GM12878 (cell line): Measurements from ENCODE around the gene SUGCT. TPM values are rescaled to one million over a fixed set of nuclear protein-coding genes. Genes with fewer than 3 reads are reported as not detected.
A peak's percentile ranks its signal among the peaks of the same experiment; 100 is the strongest.

ENCODE experiments used
- ATAC-seq: fragments of 200-7000 bp; cut with Tn5 transposase; 3 replicates; pipeline ENCODE4 v1.9.1; 2020; ENCODE audit warnings: mild to moderate bottlenecking, moderate library complexity
- BruUV-seq: library from RNA; stranded (reverse); fragments of 400-500 nt; replicated peaks from 2 replicates; lab custom pipeline; 2021; lab: Mats Ljungman, UMichigan
- CTCF ChIA-PET: fragments of 300-600 bp; sonication (Branson Sonifier 250); formaldehyde crosslinking; extraction: SDS; loops from one replicate; lab custom pipeline; 2021; ENCODE audit warnings: inconsistent platforms; lab: Yijun Ruan, JAX
- POLR2A ChIA-PET: fragments of 350-600 bp; formaldehyde crosslinking; extraction: SDS; loops from one replicate; lab custom pipeline; 2021; ENCODE audit warnings: inconsistent platforms; lab: Charles Lee
- RAD21 ChIA-PET: fragments of 300-600 bp; sonication (Branson Sonifier 250); formaldehyde crosslinking; loops from one replicate; lab custom pipeline; 2023; ENCODE audit warnings: antibody characterized with exemption; ENCODE audit not compliant: unreplicated experiment; lab: Charles Lee
- SMC1A ChIA-PET: fragments of 300-600 bp; sonication (Branson Sonifier 250); formaldehyde crosslinking; loops from one replicate; lab custom pipeline; 2023; ENCODE audit not compliant: unreplicated experiment, uncharacterized antibody; lab: Charles Lee
- DNase-seq: peaks from one replicate; pipeline ENCODE4 v3.0.0-alpha.2; 2011; ENCODE audit warnings: low read depth, low spot score
- FAIRE-seq: peaks from 3 replicates; lab custom pipeline; 2011; peaks lifted over from hg19 to GRCh38; lab: Jason Lieb, UNC
- H2AFZ ChIP-seq: 2 replicates; pipeline ENCODE4 v1.6.0; 2011; ENCODE audit warnings: low read depth, low read length, control low read depth; ENCODE audit not compliant: control insufficient read depth
- H3K27ac ChIP-seq: 2 replicates; pipeline ENCODE4 v1.5.1; 2011; ENCODE audit warnings: control low read depth; ENCODE audit not compliant: control insufficient read depth, insufficient read depth
- H3K27me3 ChIP-seq, 2 experiments: replicated peaks in 1 of 2; 2 replicates each; pipeline versions ENCODE4 v1.6.0 to v1.6.1; 2011; ENCODE audit warnings: low read length in 1 of 2; ENCODE audit not compliant: control insufficient read depth in 2 of 2, insufficient read depth in 2 of 2
- H3K36me3 ChIP-seq, 2 experiments: 2 replicates each; pipeline ENCODE4 v1.5.1; 2011; ENCODE audit warnings: low read length in 1 of 2; ENCODE audit not compliant: control insufficient read depth in 2 of 2, insufficient read depth in 2 of 2
- H3K4me1 ChIP-seq: 2 replicates; pipeline ENCODE4 v1.6.1; 2011; ENCODE audit warnings: mild to moderate bottlenecking, low read length, moderate library complexity, mixed read lengths; ENCODE audit not compliant: control insufficient read depth, insufficient read depth
- H3K4me2 ChIP-seq: 2 replicates; pipeline ENCODE4 v1.6.0; 2011; ENCODE audit warnings: control low read depth; ENCODE audit not compliant: control insufficient read depth, insufficient read depth
- H3K4me3 ChIP-seq: fragments of 200-600 bp; sonication (generic); 2 replicates; pipeline ENCODE4 v1.5.1; 2016
- H3K79me2 ChIP-seq: 2 replicates; pipeline ENCODE4 v1.6.0; 2011; ENCODE audit warnings: low read length; ENCODE audit not compliant: control insufficient read depth, insufficient read depth
- H3K9ac ChIP-seq: 2 replicates; pipeline ENCODE4 v1.8.0; 2011; ENCODE audit warnings: low read length, control low read depth, mixed read lengths; ENCODE audit not compliant: control insufficient read depth, insufficient read depth
- H3K9me3 ChIP-seq: replicated peaks from 3 replicates; pipeline ENCODE4 v1.5.1; 2011; ENCODE audit warnings: mild to moderate bottlenecking, low read length; ENCODE audit not compliant: control insufficient read depth, insufficient read depth
- H4K20me1 ChIP-seq: 2 replicates; pipeline ENCODE4 v1.6.0; 2011; ENCODE audit not compliant: control insufficient read depth, insufficient read depth
- PRDM15 ChIP-seq: fragments of 450-650 bp; formaldehyde crosslinking; IDR thresholded peaks from 2 replicates; pipeline ENCODE4 v1.4.0; 2020; ENCODE audit warnings: mild to moderate bottlenecking, moderate library complexity
- ZBED1 ChIP-seq: IDR thresholded peaks from 2 replicates; pipeline ENCODE4 v1.6.1; 2016; ENCODE audit warnings: borderline replicate concordance
- WGBS: methylation state at CpG from one replicate; pipeline ENCODE4 v1.1.6; 2016; ENCODE audit warnings: low lambda C conversion rate; ENCODE audit not compliant: insufficient replicate concordance, insufficient coverage; ENCODE audit errors: missing lambda C conversion rate; 5-methylcytosine and 5-hydroxymethylcytosine counted together
- in situ Hi-C: fragments of 300-500 bp; cut with MboI; formaldehyde crosslinking; loops from 9 replicates; pipeline ENCODE4 v1.14.3; 2018; ENCODE audit warnings: mixed read lengths
- intact Hi-C: fragments of 100-400 bp; cut with micrococcal nuclease; formaldehyde crosslinking; loops from one replicate; pipeline ENCODE4 v1.14.2; 2022; ENCODE audit not compliant: unreplicated experiment
- polyA plus RNA-seq, 11 experiments: library from polyadenylated mRNA; depleted of rRNA in 4 of 11; unstranded in 6 of 11; stranded (reverse) in 5 of 11; fragments of >200 nt; fragmentation: Nextera tagmentation in 4 of 11; fragmentation: Illumina TruSeq in 1 of 11; extraction: Ambion mirVana in 4 of 11; extraction: Trizol in 1 of 11; gene quantifications; 1 replicate in 1 of 11; 2 replicates in 10 of 11; pipeline versions ENCODE4 v1.2.1 to v1.2.3, GENCODE V29; 2011 to 2016; ENCODE audit warnings: inconsistent platforms in 2 of 11, missing spikeins in 2 of 11, low read depth in 1 of 11
- total RNA-seq, 4 experiments: library from RNA; depleted of rRNA in 3 of 4; stranded (reverse); fragments of >200 nt in 3 of 4; fragmentation: Illumina TruSeq in 1 of 4; extraction: Trizol in 1 of 4; gene quantifications; 2 replicates each; pipeline versions ENCODE4 v1.2.1 to v1.2.3, GENCODE V29; 2013 to 2021
- TF ChIP-seq, protein P1 (sequence below): fragments of 450-650 bp; IDR thresholded peaks from 2 replicates; pipeline ENCODE4 v1.6.1; 2017; ENCODE audit warnings: mild to moderate bottlenecking, moderate library complexity
- TF ChIP-seq, protein P2 (sequence below): IDR thresholded peaks from 2 replicates; pipeline ENCODE4 v1.6.1; 2011; ENCODE audit warnings: borderline replicate concordance, low read depth, mild to moderate bottlenecking, moderate library complexity, mixed read lengths, low read length; ENCODE audit not compliant: insufficient read depth; ENCODE audit errors: extremely low read length

SUGCT gene
- total and polyA plus RNA-seq, 10 of the 15 experiments (the other 5 are each of a cell fraction or from before 2014, with no cell fraction given): 0.08 to 1.2 (median 0.67) TPM; not detected in 1

GRCh38 chr7:40549372-40550039 is 414.7 kb downstream of the SUGCT start (continued):
- TF ChIP-seq, protein P1, sequence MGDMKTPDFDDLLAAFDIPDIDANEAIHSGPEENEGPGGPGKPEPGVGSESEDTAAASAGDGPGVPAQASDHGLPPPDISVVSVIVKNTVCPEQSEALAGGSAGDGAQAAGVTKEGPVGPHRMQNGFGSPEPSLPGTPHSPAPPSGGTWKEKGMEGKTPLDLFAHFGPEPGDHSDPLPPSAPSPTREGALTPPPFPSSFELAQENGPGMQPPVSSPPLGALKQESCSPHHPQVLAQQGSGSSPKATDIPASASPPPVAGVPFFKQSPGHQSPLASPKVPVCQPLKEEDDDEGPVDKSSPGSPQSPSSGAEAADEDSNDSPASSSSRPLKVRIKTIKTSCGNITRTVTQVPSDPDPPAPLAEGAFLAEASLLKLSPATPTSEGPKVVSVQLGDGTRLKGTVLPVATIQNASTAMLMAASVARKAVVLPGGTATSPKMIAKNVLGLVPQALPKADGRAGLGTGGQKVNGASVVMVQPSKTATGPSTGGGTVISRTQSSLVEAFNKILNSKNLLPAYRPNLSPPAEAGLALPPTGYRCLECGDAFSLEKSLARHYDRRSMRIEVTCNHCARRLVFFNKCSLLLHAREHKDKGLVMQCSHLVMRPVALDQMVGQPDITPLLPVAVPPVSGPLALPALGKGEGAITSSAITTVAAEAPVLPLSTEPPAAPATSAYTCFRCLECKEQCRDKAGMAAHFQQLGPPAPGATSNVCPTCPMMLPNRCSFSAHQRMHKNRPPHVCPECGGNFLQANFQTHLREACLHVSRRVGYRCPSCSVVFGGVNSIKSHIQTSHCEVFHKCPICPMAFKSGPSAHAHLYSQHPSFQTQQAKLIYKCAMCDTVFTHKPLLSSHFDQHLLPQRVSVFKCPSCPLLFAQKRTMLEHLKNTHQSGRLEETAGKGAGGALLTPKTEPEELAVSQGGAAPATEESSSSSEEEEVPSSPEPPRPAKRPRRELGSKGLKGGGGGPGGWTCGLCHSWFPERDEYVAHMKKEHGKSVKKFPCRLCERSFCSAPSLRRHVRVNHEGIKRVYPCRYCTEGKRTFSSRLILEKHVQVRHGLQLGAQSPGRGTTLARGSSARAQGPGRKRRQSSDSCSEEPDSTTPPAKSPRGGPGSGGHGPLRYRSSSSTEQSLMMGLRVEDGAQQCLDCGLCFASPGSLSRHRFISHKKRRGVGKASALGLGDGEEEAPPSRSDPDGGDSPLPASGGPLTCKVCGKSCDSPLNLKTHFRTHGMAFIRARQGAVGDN: no peak

DNA sequence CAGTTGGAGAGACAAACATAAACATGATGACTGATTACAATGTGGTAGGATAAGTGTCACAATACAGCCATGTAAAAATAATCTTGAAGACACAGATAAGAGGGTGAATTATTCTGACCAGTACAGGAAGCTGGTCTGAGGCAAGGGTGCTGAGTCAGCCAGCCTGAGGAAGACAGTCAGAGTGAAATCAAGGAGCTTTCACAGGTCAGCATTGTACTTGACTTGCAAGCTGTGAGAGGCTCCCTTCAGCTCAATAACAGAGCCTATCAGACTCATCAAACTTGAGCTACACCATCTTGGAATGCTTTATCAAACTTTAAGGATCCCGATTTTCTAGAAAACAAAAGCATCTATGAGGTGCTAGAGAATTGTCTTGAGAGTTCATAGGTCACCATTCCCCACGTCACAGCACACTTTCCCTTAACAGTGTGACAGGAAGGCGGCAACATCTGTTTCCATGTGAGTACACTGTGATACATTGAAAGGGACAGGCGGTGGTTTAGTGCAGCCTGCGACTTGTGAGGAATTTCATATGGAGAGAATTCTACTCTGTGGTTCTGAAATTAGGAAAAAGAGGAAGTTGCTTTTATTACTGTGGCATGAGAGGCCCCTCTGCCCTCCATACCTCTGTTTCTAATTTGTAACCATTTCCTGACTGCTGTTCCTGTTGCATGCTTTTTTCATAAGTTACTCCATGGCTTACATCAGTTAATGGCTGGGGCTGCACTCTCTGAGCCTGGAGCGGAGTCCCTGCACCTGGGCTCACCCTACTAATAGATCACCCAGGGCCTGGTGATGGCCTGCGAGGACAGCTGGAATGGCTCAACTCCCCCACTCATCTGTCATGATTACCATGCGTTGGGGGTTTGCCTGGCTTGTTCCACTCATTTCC is 417.1 kb downstream of the SUGCT start:
- peak; percentile 27 for FAIRE-seq
- in situ Hi-C loops: no loop called here
- no peak for TF ChIP-seq PRDM15 (CRISPR knock-in tag)
- TF ChIP-seq, protein P1: peak; percentile 45
- no peak for TF ChIP-seq ZBED1
- TF ChIP-seq, protein P2, sequence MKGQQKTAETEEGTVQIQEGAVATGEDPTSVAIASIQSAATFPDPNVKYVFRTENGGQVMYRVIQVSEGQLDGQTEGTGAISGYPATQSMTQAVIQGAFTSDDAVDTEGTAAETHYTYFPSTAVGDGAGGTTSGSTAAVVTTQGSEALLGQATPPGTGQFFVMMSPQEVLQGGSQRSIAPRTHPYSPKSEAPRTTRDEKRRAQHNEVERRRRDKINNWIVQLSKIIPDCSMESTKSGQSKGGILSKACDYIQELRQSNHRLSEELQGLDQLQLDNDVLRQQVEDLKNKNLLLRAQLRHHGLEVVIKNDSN: no peak

More for the DNA sequence above, 417.1 kb downstream of the SUGCT start:
- intact Hi-C loops: no loop called here
- RAD21 ChIA-PET: interaction anchor here (1.4 kb wide), 1 partner anchor 600 kb away, joined by 3 read pairs; no protein-coding TSS in a partner anchor
- H3K4me3 ChIP-seq: no peak overlapping the region
- H3K79me2 ChIP-seq: no peaks in the 10 kb centered on the region
- peak; percentile 97 for ATAC-seq
- no peaks in the 10 kb centered on the region for H4K20me1 ChIP-seq
- DNase-seq: peak; percentile 11
- no peak overlapping the region for H2AFZ ChIP-seq
- 0 out of 2 replicates have a peak, but pooled peaks cover 5% of the 10 kb centered on the region for H3K4me1 ChIP-seq
- no peak overlapping the region for H3K27ac ChIP-seq
- H3K4me2 ChIP-seq: no peak overlapping the region
- no peaks in the 10 kb centered on the region for H3K27me3 ChIP-seq
- POLR2A ChIA-PET: no interaction called here
- CTCF ChIA-PET: no interaction called here
- no peak overlapping the region for H3K9ac ChIP-seq
- SMC1A ChIA-PET: interaction anchor here (0.8 to 1.4 kb wide), 2 partner anchors 15 to 141 kb away, joined by 3 read pairs; no protein-coding TSS in a partner anchor
- H3K36me3 ChIP-seq: no peaks in the 10 kb centered on the region
- BruUV-seq: no TSS peak
- no peaks in the 10 kb centered on the region for H3K9me3 ChIP-seq
- WGBS: 16% methylated on average over 8 of the region's 8 CpGs
